AG04449 (cell line): ENCODE results near the gene CAPNS1.

Experiments used
- CTCF ChIA-PET: fragments of 350-600 bp; formaldehyde crosslinking; extraction: SDS; loops from one replicate; lab custom pipeline; 2021; ENCODE audit warnings: antibody characterized with exemption; lab: Yijun Ruan, JAX
- POLR2A ChIA-PET: fragments of 400-600, 350-600 bp; formaldehyde crosslinking; extraction: SDS; loops from one replicate; lab custom pipeline; 2020; ENCODE audit warnings: antibody characterized with exemption, inconsistent platforms; lab: Yijun Ruan, JAX
- DNase-seq: peaks from one replicate; pipeline ENCODE4 v3.0.0-alpha.2; 2010; ENCODE audit warnings: low read depth, low spot score
- H3K4me3 ChIP-seq: 2 replicates; pipeline ENCODE4 v1.5.1; 2011; ENCODE audit warnings: low read depth, mild to moderate bottlenecking, control low read depth, low read length
- CTCF ChIP-seq: IDR thresholded peaks from one replicate; pipeline ENCODE4 v1.5.1; 2011; ENCODE audit warnings: mild to moderate bottlenecking, moderate library complexity, low read length, control low read depth, inconsistent platforms; ENCODE audit not compliant: insufficient read depth; ENCODE audit errors: missing control alignments

The CAPNS1 gene

GRCh38 chr19:36113425-36113824 is 26.4 kb upstream of the CAPNS1 start:
- POLR2A ChIA-PET, result no interaction called here
- CTCF ChIA-PET, result no interaction called here
- peak overlapping the region; percentile 92 for H3K4me3 ChIP-seq
- no peak for TF ChIP-seq CTCF
- DNase-seq, result no peak

GRCh38 chr19:36113894-36114720 is 25.8 kb upstream of the CAPNS1 start:
- DNase-seq, result no peak
- peak; percentile 23 for TF ChIP-seq CTCF
- ChIA-PET POLR2A (interaction anchor here (1.9 kb wide), 1 partner anchor 10 kb away, joined by 5 read pairs; no protein-coding TSS in a partner anchor), CTCF (interaction anchor here (5.2 kb wide), 1 partner anchor 13 kb away, joined by 39 read pairs; no protein-coding TSS in a partner anchor)
- peak overlapping the region; percentile 92 for H3K4me3 ChIP-seq

- no peak for TF ChIP-seq CTCF
- ChIA-PET CTCF (interaction anchor here (0.8 to 5.2 kb wide), 3 partner anchors 12 to 55 kb away, joined by 3 to 39 read pairs (median 7); no protein-coding TSS in a partner anchor), POLR2A (interaction anchor here (0.5 to 1.9 kb wide), 6 partner anchors 11 to 214 kb away, joined by 3 to 5 read pairs (median 3); partner anchors contain the start of genes ALKBH6, ZNF146 and ZNF565)
- peak within 1 kb of the TSS; percentile 92 for H3K4me3 ChIP-seq
- DNase-seq, result peak; percentile 99
These were observed 25.0 kb upstream of the CAPNS1 start, which contains the start of gene POLR2I for GRCh38 chr19:36114721-36115452. Gene POLR2I (minus strand): TSS chr19:36114875. CDS start chr19:36114856, 19 bp downstream.

GRCh38 chr19:36115453-36116343 is 24.2 kb upstream of the CAPNS1 start, which contains the start of gene TBCB:
Gene TBCB (plus strand): TSS chr19:36115468. CDS start chr19:36115561, 93 bp downstream.
- POLR2A ChIA-PET, result interaction anchor here (0.5 to 1.9 kb wide), 7 partner anchors 12 to 214 kb away, joined by 3 to 6 read pairs (median 3); partner anchors contain the start of genes ALKBH6, ZNF146 and ZNF565
- no peak for DNase-seq
- no peak for TF ChIP-seq CTCF
- peak within 1 kb of the TSS; percentile 92 for H3K4me3 ChIP-seq
- CTCF ChIA-PET, result interaction anchor here (0.7 to 5.2 kb wide), 7 partner anchors 9 to 55 kb away, joined by 3 to 39 read pairs (median 3); no protein-coding TSS in a partner anchor

- H3K4me3 ChIP-seq, result peak overlapping the region; percentile 82
- no peak for TF ChIP-seq CTCF
- POLR2A ChIA-PET, result interaction anchor here (1.3 kb wide), 1 partner anchor 11 kb away, joined by 6 read pairs; no protein-coding TSS in a partner anchor
- CTCF ChIA-PET, result interaction anchor here (0.7 to 5.2 kb wide), 7 partner anchors 9 to 56 kb away, joined by 3 to 39 read pairs (median 3); no protein-coding TSS in a partner anchor
- no peak for DNase-seq
These were observed 23.6 kb upstream of the CAPNS1 start for GRCh38 chr19:36116344-36116637.
